HepG2 (cell line): ENCODE results near the gene MIGA2. TPM values are rescaled to one million over a fixed set of nuclear protein-coding genes. Genes with fewer than 3 reads are reported as not detected.

ENCODE experiments used
- ATAC-seq: fragments of 200-7000 bp; cut with Tn5 transposase; 3 replicates; pipeline ENCODE4 v1.9.1; 2020; ENCODE audit warnings: mild to moderate bottlenecking, moderate library complexity
- BruUV-seq: library from RNA; stranded (reverse); fragments of 400-500 nt; replicated peaks from 2 replicates; lab custom pipeline; 2021; lab: Mats Ljungman, UMichigan
- CTCF ChIA-PET: fragments of 300-600 bp; formaldehyde crosslinking; extraction: SDS; loops from one replicate; lab custom pipeline; 2021; ENCODE audit warnings: low total read pairs, inconsistent platforms, low intra/inter-chr PET ratio; lab: Yijun Ruan, JAX
- POLR2A ChIA-PET: fragments of 350-600 bp; sonication (Branson Sonifier 250); formaldehyde crosslinking; loops from one replicate; lab custom pipeline; 2020; ENCODE audit warnings: antibody characterized with exemption, inconsistent platforms; lab: Yijun Ruan, JAX
- DNase-seq: peaks from one replicate; pipeline ENCODE4 v3.0.0-alpha.2; 2015; ENCODE audit warnings: low spot score
- FAIRE-seq: peaks from 3 replicates; lab custom pipeline; 2011; peaks lifted over from hg19 to GRCh38; lab: Jason Lieb, UNC
- H2AFZ ChIP-seq: one replicate; pipeline ENCODE4 v1.6.1; 2011; ENCODE audit warnings: low read length, inconsistent platforms
- H3K27ac ChIP-seq: fragments of 300-600 bp; 3 replicates; pipeline ENCODE4 v1.8.0; 2011; ENCODE audit warnings: mixed run types, mild to moderate bottlenecking, mixed read lengths, low read length, inconsistent platforms; ENCODE audit not compliant: insufficient read depth; ENCODE audit errors: extremely low read length
- H3K27me3 ChIP-seq, 2 experiments: fragments of 200-600 bp in 1 of 2; 2 replicates in 1 of 2; 3 replicates in 1 of 2; pipeline versions ENCODE4 v1.6.0 to v1.8.0; 2011; ENCODE audit warnings: low read length in 2 of 2, mild to moderate bottlenecking in 2 of 2, moderate library complexity in 2 of 2, inconsistent platforms in 1 of 2; ENCODE audit not compliant: insufficient read depth in 2 of 2, control insufficient read depth in 1 of 2
- H3K36me3 ChIP-seq, 2 experiments: fragments of 200-600 bp in 1 of 2; replicated peaks in 1 of 2; 2 replicates in 1 of 2; 3 replicates in 1 of 2; pipeline versions ENCODE4 v1.5.1 to v1.8.0; 2011; ENCODE audit warnings: low read length in 2 of 2, inconsistent platforms in 1 of 2; ENCODE audit not compliant: insufficient read depth in 2 of 2, control insufficient read depth in 1 of 2
- H3K4me1 ChIP-seq: 2 replicates; pipeline ENCODE4 v1.5.1; 2012; ENCODE audit warnings: low read length, inconsistent platforms; ENCODE audit not compliant: insufficient read depth
- H3K4me2 ChIP-seq: 2 replicates; pipeline ENCODE4 v1.6.0; 2011; ENCODE audit warnings: low read depth, low read length, inconsistent platforms
- H3K4me3 ChIP-seq, 3 experiments: fragments of 200-600 bp in 1 of 3; sonication (generic), shearing (Covaris generic) in 1 of 3; replicated peaks in 1 of 3; 2 replicates each; pipeline ENCODE4 v1.5.1; 2011 to 2016; ENCODE audit warnings: low read length in 3 of 3, inconsistent platforms in 2 of 3, low read depth in 2 of 3, mild to moderate bottlenecking in 2 of 3, control low read depth in 1 of 3, mixed read lengths in 1 of 3; ENCODE audit not compliant: insufficient read depth in 1 of 3
- H3K79me2 ChIP-seq: one replicate; pipeline ENCODE4 v1.6.1; 2011; ENCODE audit warnings: low read length, inconsistent platforms; ENCODE audit not compliant: insufficient read depth
- H3K9ac ChIP-seq: 2 replicates; pipeline ENCODE4 v1.6.0; 2011; ENCODE audit warnings: mild to moderate bottlenecking, low read depth, low read length, inconsistent platforms; ENCODE audit not compliant: insufficient read depth
- H3K9me3 ChIP-seq: 2 replicates; pipeline ENCODE4 v1.5.1; 2012; ENCODE audit warnings: mild to moderate bottlenecking, low read length
- H4K20me1 ChIP-seq: 2 replicates; pipeline ENCODE4 v1.6.0; 2011; ENCODE audit warnings: inconsistent platforms, mild to moderate bottlenecking, low read length, moderate library complexity; ENCODE audit not compliant: insufficient read depth
- CBFB ChIP-seq: sonication (generic); formaldehyde crosslinking; IDR thresholded peaks from 2 replicates; pipeline ENCODE4 v1.4.0; 2020; ENCODE audit warnings: missing genetic modification reagents
- CBX5 ChIP-seq: sonication (generic); formaldehyde crosslinking; IDR thresholded peaks from 2 replicates; pipeline ENCODE4 v1.4.0; 2020; ENCODE audit warnings: missing genetic modification reagents, borderline replicate concordance
- CEBPG ChIP-seq: IDR thresholded peaks from 2 replicates; pipeline ENCODE4 v1.6.1; 2016
- CREB1 ChIP-seq, 2 experiments: fragments of 450-650 bp in 1 of 2; IDR thresholded peaks; 2 replicates each; pipeline ENCODE4 v1.6.1; 2016 to 2017; ENCODE audit warnings: control low read depth in 1 of 2, mild to moderate bottlenecking in 1 of 2, missing compliant biosample characterization in 1 of 2, missing genetic modification characterization in 1 of 2
- FOSL2 ChIP-seq: sonication (generic); formaldehyde crosslinking; IDR thresholded peaks from 2 replicates; pipeline ENCODE4 v1.4.0; 2020; ENCODE audit warnings: missing genetic modification reagents
- GATA4 ChIP-seq: sonication (generic); IDR thresholded peaks from 2 replicates; pipeline ENCODE4 v1.6.1; 2016; ENCODE audit warnings: antibody characterized with exemption, low read depth, borderline replicate concordance
- GMEB2 ChIP-seq: IDR thresholded peaks from 2 replicates; pipeline ENCODE4 v1.6.1; 2016; ENCODE audit warnings: missing biosample characterization, missing genetic modification reagents, low read depth
- HDAC1 ChIP-seq: sonication (generic); formaldehyde crosslinking; IDR thresholded peaks from 2 replicates; pipeline ENCODE4 v1.5.1; 2020; ENCODE audit warnings: mild to moderate bottlenecking, missing genetic modification reagents
- HMG20A ChIP-seq: IDR thresholded peaks from 2 replicates; pipeline ENCODE4 v1.6.1; 2016; ENCODE audit warnings: borderline replicate concordance
- NCOA2 ChIP-seq: sonication (generic); formaldehyde crosslinking; IDR thresholded peaks from 2 replicates; pipeline ENCODE4 v1.8.0; 2022; ENCODE audit warnings: inconsistent platforms
- PITX1 ChIP-seq: sonication (generic); formaldehyde crosslinking; IDR thresholded peaks from 2 replicates; pipeline ENCODE4 v1.5.1; 2020; ENCODE audit warnings: mild to moderate bottlenecking, missing genetic modification reagents
- ZBTB21 ChIP-seq: sonication (generic); formaldehyde crosslinking; IDR thresholded peaks from 2 replicates; pipeline ENCODE4 v1.4.0; 2020; ENCODE audit warnings: missing genetic modification reagents
- ZMYM3 ChIP-seq: sonication (generic); formaldehyde crosslinking; IDR thresholded peaks from 2 replicates; pipeline ENCODE4 v1.5.1; 2020; ENCODE audit warnings: mild to moderate bottlenecking, missing genetic modification reagents
- ZNF136 ChIP-seq: sonication (generic); formaldehyde crosslinking; IDR thresholded peaks from 2 replicates; pipeline ENCODE4 v1.8.1; 2022; ENCODE audit warnings: low read depth, mild to moderate bottlenecking, moderate library complexity, missing genetic modification reagents
- ZNF232 ChIP-seq: sonication (generic); formaldehyde crosslinking; IDR thresholded peaks from 2 replicates; pipeline ENCODE4 v1.4.0; 2020; ENCODE audit warnings: missing genetic modification reagents, borderline replicate concordance
- ZNF460 ChIP-seq: sonication (generic); formaldehyde crosslinking; IDR thresholded peaks from 2 replicates; pipeline ENCODE4 v1.5.1; 2020; ENCODE audit warnings: missing genetic modification reagents, mild to moderate bottlenecking, borderline replicate concordance
- WGBS: methylation state at CpG from one replicate; pipeline ENCODE4 v1.1.6; 2017; ENCODE audit warnings: low lambda C conversion rate; 5-methylcytosine and 5-hydroxymethylcytosine counted together
- in situ Hi-C: cut with HindIII; loops from 2 replicates; pipeline ENCODE4 v1.10.0; 2017; ENCODE audit warnings: low pct_unique_long_range_greater_than_20kb; ENCODE audit not compliant: extremely low pct_ligation_motif_present
- intact Hi-C: fragments of 100-400 bp; cut with micrococcal nuclease; formaldehyde crosslinking; loops from one replicate; pipeline ENCODE4 v1.10.0; 2022; ENCODE audit not compliant: unreplicated experiment
- polyA plus RNA-seq, 8 experiments: library from polyadenylated mRNA; depleted of rRNA in 3 of 8; stranded (reverse) in 7 of 8; unstranded in 1 of 8; fragments of >200 nt; fragmentation: Illumina TruSeq in 4 of 8; extraction: Trizol in 4 of 8; gene quantifications; 2 replicates each; pipeline versions ENCODE4 v1.2.1 to v1.2.3, GENCODE V29; 2011 to 2016; ENCODE audit warnings: low read depth in 4 of 8, missing spikeins in 1 of 8, mixed read lengths in 1 of 8; ENCODE audit not compliant: insufficient read depth in 1 of 8
- total RNA-seq, 5 experiments: library from RNA; depleted of rRNA; stranded (reverse); fragments of >200 nt; fragmentation: Illumina TruSeq; extraction: Trizol; gene quantifications; 2 replicates each; pipeline ENCODE4 v1.2.3, GENCODE V29; 2016; ENCODE audit warnings: low read depth in 1 of 5
- TF ChIP-seq, protein P1 (sequence below): sonication (generic); formaldehyde crosslinking; IDR thresholded peaks from 2 replicates; pipeline ENCODE4 v1.4.0; 2020; ENCODE audit warnings: missing genetic modification reagents
- TF ChIP-seq, protein P2 (sequence below): IDR thresholded peaks from 2 replicates; pipeline ENCODE4 v1.4.0; 2020; ENCODE audit warnings: mild to moderate bottlenecking, missing genetic modification reagents

Gene MIGA2
- total and polyA plus RNA-seq, 2 of the 13 experiments (the other 11 are each of a cell fraction or from before 2014, with no cell fraction given): 10.8 to 17.1 TPM

DNA sequence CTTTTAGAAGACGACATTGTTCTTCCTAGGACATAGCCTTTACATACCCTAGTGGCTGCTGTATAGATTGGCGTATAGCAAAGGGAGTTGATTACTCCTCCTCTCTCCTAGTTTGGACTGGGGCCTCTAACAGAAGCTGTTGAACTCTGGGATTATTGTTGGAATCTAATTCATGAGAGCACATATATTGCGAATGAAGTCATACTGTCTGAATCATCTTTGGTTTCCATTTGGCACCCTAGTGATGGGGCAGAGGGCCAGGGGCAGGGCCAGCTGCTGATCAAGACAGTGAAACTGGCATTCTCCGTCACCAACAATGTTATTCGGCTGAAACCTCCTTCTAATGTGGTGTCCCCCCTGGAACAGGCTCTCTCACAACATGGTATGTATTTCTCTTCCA lies 48.6 kb upstream of the MIGA2 start:
- POLR2A ChIA-PET: no interaction called here
- no TSS peak for BruUV-seq

More for the DNA sequence above, 48.6 kb upstream of the MIGA2 start:
- H4K20me1 ChIP-seq: no peaks in the 10 kb centered on the region
- H3K79me2 ChIP-seq: no peaks in the 10 kb centered on the region
- intact Hi-C loops: no loop called here
- FAIRE-seq (no peak), DNase-seq (no peak)
- WGBS: 92% methylated on average over 5 of the region's 5 CpGs
- H2AFZ ChIP-seq: no peak overlapping the region
- CTCF ChIA-PET: no interaction called here
- H3K36me3 ChIP-seq: peaks cover 22 to 64% of the 10 kb centered on the region in 2 experiments
- H3K27ac ChIP-seq: no peak overlapping the region
- no peak overlapping the region for H3K4me2 ChIP-seq
- no peaks in the 10 kb centered on the region for H3K9me3 ChIP-seq
- no peak overlapping the region for H3K4me3 ChIP-seq
- H3K27me3 ChIP-seq: no peaks in the 10 kb centered on the region
- no peak for TF ChIP-seq CBFB (CRISPR knock-in tag)
- no peak for TF ChIP-seq ZBTB21 (CRISPR knock-in tag)
- no peak for TF ChIP-seq CBX5 (CRISPR knock-in tag)
- TF ChIP-seq FOSL2 (CRISPR knock-in tag): no peak
- TF ChIP-seq ZMYM3 (CRISPR knock-in tag): no peak
- TF ChIP-seq ZNF460 (CRISPR knock-in tag): no peak
- TF ChIP-seq GATA4: no peak
- TF ChIP-seq HDAC1: no peak
- no peak for TF ChIP-seq CEBPG
- TF ChIP-seq, protein P1, sequence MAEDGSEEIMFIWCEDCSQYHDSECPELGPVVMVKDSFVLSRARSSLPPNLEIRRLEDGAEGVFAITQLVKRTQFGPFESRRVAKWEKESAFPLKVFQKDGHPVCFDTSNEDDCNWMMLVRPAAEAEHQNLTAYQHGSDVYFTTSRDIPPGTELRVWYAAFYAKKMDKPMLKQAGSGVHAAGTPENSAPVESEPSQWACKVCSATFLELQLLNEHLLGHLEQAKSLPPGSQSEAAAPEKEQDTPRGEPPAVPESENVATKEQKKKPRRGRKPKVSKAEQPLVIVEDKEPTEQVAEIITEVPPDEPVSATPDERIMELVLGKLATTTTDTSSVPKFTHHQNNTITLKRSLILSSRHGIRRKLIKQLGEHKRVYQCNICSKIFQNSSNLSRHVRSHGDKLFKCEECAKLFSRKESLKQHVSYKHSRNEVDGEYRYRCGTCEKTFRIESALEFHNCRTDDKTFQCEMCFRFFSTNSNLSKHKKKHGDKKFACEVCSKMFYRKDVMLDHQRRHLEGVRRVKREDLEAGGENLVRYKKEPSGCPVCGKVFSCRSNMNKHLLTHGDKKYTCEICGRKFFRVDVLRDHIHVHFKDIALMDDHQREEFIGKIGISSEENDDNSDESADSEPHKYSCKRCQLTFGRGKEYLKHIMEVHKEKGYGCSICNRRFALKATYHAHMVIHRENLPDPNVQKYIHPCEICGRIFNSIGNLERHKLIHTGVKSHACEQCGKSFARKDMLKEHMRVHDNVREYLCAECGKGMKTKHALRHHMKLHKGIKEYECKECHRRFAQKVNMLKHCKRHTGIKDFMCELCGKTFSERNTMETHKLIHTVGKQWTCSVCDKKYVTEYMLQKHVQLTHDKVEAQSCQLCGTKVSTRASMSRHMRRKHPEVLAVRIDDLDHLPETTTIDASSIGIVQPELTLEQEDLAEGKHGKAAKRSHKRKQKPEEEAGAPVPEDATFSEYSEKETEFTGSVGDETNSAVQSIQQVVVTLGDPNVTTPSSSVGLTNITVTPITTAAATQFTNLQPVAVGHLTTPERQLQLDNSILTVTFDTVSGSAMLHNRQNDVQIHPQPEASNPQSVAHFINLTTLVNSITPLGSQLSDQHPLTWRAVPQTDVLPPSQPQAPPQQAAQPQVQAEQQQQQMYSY (CRISPR knock-in tag): no peak
- TF ChIP-seq, protein P2, sequence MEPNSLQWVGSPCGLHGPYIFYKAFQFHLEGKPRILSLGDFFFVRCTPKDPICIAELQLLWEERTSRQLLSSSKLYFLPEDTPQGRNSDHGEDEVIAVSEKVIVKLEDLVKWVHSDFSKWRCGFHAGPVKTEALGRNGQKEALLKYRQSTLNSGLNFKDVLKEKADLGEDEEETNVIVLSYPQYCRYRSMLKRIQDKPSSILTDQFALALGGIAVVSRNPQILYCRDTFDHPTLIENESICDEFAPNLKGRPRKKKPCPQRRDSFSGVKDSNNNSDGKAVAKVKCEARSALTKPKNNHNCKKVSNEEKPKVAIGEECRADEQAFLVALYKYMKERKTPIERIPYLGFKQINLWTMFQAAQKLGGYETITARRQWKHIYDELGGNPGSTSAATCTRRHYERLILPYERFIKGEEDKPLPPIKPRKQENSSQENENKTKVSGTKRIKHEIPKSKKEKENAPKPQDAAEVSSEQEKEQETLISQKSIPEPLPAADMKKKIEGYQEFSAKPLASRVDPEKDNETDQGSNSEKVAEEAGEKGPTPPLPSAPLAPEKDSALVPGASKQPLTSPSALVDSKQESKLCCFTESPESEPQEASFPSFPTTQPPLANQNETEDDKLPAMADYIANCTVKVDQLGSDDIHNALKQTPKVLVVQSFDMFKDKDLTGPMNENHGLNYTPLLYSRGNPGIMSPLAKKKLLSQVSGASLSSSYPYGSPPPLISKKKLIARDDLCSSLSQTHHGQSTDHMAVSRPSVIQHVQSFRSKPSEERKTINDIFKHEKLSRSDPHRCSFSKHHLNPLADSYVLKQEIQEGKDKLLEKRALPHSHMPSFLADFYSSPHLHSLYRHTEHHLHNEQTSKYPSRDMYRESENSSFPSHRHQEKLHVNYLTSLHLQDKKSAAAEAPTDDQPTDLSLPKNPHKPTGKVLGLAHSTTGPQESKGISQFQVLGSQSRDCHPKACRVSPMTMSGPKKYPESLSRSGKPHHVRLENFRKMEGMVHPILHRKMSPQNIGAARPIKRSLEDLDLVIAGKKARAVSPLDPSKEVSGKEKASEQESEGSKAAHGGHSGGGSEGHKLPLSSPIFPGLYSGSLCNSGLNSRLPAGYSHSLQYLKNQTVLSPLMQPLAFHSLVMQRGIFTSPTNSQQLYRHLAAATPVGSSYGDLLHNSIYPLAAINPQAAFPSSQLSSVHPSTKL (CRISPR knock-in tag): no peak
- TF ChIP-seq ZNF136 (CRISPR knock-in tag): no peak
- TF ChIP-seq NCOA2 (CRISPR knock-in tag): no peak
- no peak for TF ChIP-seq PITX1
- TF ChIP-seq GMEB2: no peak
- TF ChIP-seq HMG20A (CRISPR knock-in tag): no peak
- TF ChIP-seq CREB1 (IDR thresholded peaks at IDR 0.05): no peak
- no peak for TF ChIP-seq CREB1 (CRISPR knock-in tag; IDR thresholded peaks at IDR 0.05)
- TF ChIP-seq ZNF232 (CRISPR knock-in tag): no peak
- TF ChIP-seq, all 625 proteins: peak for 0
- no peaks in the 10 kb centered on the region for H3K4me1 ChIP-seq
- no peak overlapping the region for H3K9ac ChIP-seq
- ATAC-seq: no peak
- in situ Hi-C loops: no loop called here
